OCI-LY1 (cell line): ENCODE measurements around the gene NEK2.

Source experiments
- CTCF ChIP-seq: fragments of 200-600 bp; sonication (generic), shearing (Covaris generic); IDR thresholded peaks from 2 replicates; pipeline ENCODE4 v1.5.1; 2017; ENCODE audit warnings: mild to moderate bottlenecking, antibody characterized with exemption, low read length, moderate library complexity, mixed read lengths
- EZH2 ChIP-seq: fragments of 200-600 bp; sonication (generic), shearing (Covaris generic); IDR thresholded peaks from 2 replicates; pipeline ENCODE4 v1.8.0; 2017; ENCODE audit warnings: borderline replicate concordance, mixed run types, mild to moderate bottlenecking, antibody characterized with exemption, low read length, moderate library complexity, mixed read lengths

- TF ChIP-seq EZH2 (no peak), CTCF (no peak)
Measured at GRCh38 chr1:211632808-211633523, 42.5 kb downstream of the NEK2 start.
